Measurements from ENCODE around the gene ANKRD28.
"Not testable (repeated sequence)": the region's sequence is repeated elsewhere in the genome, so short reads cannot be mapped to it uniquely, and the experiment has no call there.

ANKRD28 gene

DNA sequence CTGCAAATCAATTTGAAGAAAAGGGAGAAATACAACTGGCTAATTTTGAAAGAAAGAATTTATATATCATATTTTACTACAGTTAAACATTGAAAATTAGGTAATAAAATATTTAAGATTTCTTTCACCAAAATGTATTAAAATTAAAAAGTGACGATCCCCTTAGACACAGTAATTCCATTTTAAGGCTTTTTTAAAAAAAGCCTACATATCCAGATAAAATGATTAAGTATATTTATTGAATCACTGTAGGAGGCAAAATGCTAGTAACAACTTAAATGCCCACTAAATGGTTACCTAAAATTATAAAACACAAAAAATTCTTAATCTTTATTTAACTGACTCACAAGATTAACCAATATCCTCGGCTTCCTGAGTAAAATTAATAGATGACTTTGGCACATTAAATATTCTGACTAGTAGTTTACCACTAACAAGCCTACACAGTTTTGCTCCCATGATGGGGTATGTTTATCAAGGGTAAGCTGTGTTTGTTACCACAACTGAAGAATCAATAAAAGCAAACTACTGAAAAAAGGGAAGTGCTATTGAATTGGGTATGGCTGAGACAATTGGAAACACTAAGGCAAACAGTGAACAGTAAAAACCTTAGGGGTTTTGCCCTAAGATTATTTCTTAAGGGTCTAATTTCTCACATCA is 28.4 kb downstream of the ANKRD28 start:
- no peak for DNase-seq (ENCODE audit: low read depth)

GRCh38 chr3:15768421-15769255 is 29.1 kb downstream of the ANKRD28 start:
- peak; percentile 97 for DNase-seq (ENCODE audit: low read depth)

- no peak for DNase-seq (ENCODE audit: low read depth)
Measured at GRCh38 chr3:15766406-15766805, 31.4 kb downstream of the ANKRD28 start.

GRCh38 chr3:15758295-15758694 is 39.5 kb downstream of the ANKRD28 start:
- DNase-seq (ENCODE audit: low read depth) = no peak

DNA sequence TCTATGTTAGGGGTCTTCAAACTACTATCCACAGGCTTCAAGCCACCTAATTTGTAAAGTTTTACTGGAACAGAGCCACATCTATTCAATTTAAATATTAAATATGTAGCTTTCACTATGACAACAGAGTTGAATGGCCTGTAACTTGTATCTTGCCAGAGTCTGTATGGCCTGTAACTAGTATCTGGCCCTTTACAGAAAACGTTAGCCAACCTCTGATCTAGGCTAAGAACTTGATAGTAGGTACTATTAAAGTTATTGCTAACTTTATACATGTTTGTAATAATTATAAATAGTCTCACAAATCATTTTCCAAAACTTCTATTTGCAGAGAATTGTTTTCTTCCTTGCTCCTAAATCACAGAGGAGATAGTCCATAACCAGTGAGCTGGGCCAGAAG is 40.0 kb downstream of the ANKRD28 start:
- DNase-seq (ENCODE audit: low read depth) = no peak

DNA sequence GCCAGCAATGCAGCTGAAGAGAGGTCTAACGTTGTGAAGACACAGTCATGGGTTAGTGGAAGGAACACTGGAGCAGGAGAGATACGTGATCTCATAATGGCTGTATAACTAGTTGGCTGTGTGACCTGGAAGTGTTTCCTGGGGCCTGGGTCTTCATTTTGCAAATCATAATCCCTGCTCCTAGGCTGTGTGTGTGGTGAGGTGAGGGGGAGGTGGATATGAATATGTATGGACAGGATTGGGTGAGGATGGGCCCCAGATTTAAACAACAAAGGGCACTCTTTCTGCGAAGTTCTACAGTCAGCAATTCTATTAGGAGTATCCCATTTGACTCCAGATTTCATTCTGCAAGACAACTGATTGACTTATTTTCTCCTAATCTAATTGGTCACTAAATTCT is 41.3 kb downstream of the ANKRD28 start:
- DNase-seq (ENCODE audit: low read depth) = no peak

- DNase-seq (ENCODE audit: low read depth) = no peak
Measured at GRCh38 chr3:15755780-15756179, 42.0 kb downstream of the ANKRD28 start.

- no peak for DNase-seq (ENCODE audit: low read depth)
Measured at GRCh38 chr3:15755181-15755580, 42.6 kb downstream of the ANKRD28 start.

DNA sequence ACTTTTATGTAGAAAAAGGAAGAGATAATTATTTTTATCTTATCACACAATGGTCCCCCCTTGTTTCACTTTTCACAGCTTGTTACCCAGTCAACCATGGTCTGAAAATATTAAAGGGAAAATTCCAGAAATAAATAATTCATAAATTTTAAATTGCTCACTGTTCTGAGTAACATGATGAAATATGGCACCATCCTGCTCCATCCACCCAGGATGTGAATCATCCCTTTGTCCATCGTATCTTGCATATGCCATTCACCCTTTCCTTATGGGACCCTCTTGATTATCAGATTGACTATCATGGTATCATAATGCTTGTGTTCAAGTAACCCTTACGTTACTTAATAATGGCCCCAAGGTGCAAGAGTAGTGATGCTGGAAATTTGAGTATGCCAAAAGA is 43.7 kb downstream of the ANKRD28 start:
- DNase-seq (ENCODE audit: low read depth) = peak; percentile 87

DNA sequence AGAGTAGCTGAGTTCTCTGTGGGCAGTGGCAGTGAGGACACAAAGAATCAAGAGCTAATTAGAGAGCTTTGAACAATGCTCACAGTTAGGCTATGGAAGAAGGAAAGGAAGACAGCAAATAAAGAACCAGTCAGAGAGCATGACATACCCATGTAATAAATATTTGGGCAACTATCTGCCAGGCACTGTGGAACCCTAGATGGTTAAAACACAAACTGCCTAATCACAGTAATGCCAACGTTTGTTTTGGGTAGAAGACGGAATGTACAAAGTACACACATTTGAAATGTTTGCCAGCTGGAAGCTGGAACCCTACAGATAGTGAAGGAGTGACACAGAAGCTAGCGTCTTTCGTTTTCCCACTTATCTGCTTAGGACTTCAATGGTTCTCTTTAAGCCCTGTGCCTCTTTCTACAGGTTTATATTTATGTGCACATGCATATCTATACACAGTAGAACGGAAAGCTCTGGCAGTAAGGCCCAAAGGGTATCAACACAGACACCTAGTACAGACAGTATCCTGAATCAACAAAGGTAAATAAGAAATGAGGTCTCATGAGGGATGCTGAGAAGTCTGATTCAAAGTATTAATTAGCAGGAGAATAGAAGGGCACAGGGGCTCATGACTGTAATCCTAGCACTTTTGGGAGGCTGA is 44.6 kb downstream of the ANKRD28 start:
- DNase-seq (ENCODE audit: low read depth) = no peak

GRCh38 chr3:15750879-15751278 is 46.9 kb downstream of the ANKRD28 start:
- no peak for DNase-seq (ENCODE audit: low read depth)

GRCh38 chr3:15750143-15750542 is 47.6 kb downstream of the ANKRD28 start:
- peak; percentile 30 for DNase-seq (ENCODE audit: low read depth)

- DNase-seq (ENCODE audit: low read depth) = not testable (repeated sequence)
Measured at GRCh38 chr3:15745896-15746295, 51.9 kb downstream of the ANKRD28 start.

DNA sequence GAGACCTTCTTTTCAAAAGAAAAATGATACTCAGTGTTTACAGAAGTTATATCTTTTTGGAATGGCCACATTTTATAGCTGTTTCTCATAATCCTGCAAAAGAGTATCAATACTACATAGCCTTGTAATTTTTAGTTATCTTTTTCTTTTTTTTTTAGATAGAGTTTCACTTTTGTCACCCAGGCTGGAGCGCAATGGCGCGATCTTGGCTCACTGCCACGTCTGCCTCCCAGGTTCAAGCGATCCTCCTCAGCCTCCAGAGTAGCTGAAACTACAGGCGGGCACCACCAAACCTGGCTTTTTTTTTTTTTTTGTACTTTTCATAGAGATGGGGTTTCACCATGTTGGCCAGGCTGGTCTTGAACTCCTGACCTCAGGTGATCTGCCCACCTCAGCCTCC is 53.6 kb downstream of the ANKRD28 start:
- no peak for DNase-seq (ENCODE audit: low read depth)

DNA sequence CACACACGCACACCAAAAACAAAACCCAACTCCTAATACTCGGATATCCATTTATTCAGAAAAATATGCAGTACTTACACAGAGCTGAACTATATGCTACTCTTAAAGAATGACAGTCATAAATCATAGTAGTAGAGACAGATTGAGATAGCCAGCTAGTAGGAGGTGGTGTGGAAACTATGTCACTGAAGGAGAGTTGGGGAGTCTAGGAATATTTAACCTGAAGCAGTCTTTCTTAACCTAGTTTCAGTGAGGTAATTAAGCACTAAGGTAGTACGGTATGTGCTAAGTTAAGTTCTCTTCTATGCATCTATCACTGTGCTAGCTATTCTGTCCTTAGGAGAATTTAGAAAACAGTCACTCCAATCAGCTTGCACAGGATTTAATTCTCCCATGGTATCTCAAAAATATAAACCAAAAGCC is 54.2 kb downstream of the ANKRD28 start:
- peak; percentile 63 for DNase-seq (ENCODE audit: low read depth)

DNA sequence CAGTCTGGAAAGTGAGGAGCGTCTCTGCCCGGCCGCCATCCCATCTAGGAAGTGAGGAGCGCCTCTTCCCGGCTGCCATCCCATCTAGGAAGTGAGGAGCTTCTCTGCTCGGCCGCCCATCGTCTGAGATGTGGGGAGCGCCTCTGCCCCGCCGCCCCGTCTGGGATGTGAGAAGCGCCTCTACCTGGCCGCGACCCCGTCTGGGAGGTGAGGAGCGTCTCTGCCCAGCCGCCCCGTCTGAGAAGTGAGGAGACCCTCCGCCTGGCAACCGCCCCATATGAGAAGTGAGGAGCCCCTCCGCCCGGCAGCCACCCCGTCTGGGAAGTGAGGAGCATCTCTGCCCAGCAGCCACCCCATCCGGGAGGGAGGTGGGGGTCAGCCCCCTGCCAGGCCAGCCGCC is 55.5 kb downstream of the ANKRD28 start:
- not testable (repeated sequence) for DNase-seq (ENCODE audit: low read depth)

- DNase-seq (ENCODE audit: low read depth) = not testable (repeated sequence)
Measured at GRCh38 chr3:15738616-15739005, 59.2 kb downstream of the ANKRD28 start.

DNA sequence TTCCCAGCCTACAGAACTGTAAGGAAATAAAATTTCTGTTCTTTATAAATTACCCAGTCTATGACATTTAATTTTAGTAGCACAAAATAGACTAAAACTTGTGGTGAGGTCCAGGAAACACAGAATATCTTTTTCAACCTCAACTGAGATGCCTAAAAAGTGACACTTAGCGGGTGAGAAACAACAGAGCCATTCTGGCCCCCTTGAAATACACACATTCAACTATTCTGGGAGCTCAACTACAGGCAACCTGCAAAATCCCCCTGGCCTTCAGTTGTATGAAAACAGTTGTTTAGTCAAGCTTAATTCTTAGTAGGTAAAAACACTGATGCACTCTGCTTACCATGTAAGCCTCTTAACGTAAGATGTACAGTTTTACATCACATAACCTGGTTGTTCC is 66.8 kb downstream of the ANKRD28 start:
- no peak for DNase-seq (ENCODE audit: low read depth)

GRCh38 chr3:15728766-15729165 is 69.0 kb downstream of the ANKRD28 start:
- DNase-seq (ENCODE audit: low read depth) = no peak

DNA sequence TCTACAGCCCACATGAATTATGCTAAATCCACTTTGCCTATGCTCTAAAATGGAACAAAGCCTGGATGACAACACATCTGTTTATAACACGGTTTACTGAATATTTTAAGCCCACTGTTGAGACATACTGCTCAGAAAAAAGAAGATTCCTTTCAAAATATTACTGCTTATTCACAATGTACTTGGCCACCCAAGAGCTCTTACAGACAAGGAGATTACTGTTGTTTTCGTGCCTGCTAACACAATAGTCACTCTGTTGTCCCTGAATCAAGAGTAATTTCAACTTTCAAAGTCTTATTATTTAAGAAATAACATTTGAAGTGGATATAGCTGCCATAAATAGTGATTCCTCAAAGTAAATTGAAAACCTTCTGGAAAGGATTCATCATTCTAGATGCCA is 70.9 kb downstream of the ANKRD28 start:
- no peak for DNase-seq (ENCODE audit: low read depth)

- DNase-seq (ENCODE audit: low read depth) = peak; percentile 24
Measured at GRCh38 chr3:15726043-15726442, 71.7 kb downstream of the ANKRD28 start.

DNA sequence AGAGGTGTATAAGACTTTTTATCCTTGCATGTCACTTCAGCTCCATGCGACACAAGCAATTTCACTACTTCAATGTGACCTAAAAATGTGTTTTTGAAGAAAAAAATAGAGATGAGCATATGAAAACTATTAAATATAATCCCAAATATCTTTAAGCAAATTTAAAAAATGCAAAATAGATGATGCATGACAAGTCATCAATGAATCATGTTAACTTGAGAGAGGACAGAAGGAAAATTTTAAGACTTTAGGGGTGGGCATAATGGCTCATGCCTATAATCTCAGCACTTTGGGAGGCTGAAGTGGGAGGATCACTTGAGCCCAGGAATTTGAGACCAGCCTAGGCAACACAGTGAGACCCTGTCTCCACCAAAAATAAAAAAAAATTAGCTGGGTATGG is 73.3 kb downstream of the ANKRD28 start:
- DNase-seq (ENCODE audit: low read depth) = no peak

DNA sequence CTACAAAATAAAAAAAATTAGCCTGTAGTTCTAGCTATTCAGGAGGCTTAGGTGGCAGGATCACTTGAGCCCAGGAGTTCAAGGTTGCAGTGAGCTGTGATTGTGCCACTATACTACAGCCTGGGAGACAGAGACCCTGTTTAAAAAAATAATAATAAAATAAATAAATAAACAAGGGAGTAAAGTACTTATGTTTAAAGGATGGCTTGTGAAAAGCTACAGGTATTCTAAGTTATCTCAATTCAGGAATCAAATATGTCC is 74.2 kb downstream of the ANKRD28 start:
- no peak for DNase-seq (ENCODE audit: low read depth)

All from amniotic epithelial cell (primary cell).